Smooth muscle cell (in vitro differentiated cells): Measurements from ENCODE around the gene TDRD9. TPM values are rescaled to one million over a fixed set of nuclear protein-coding genes. Genes with fewer than 3 reads are reported as not detected.
A peak's percentile ranks its signal among the peaks of the same experiment; 100 is the strongest.

Experiments used
- DNase-seq: peaks from one replicate; lab custom pipeline; 2025; ENCODE audit not compliant: unreplicated experiment; lab: John Stamatoyannopoulos, UW
- H2AFZ ChIP-seq: fragments of 200-600 bp; sonication (generic); 2 replicates; pipeline ENCODE4 v1.6.0; 2016; ENCODE audit warnings: antibody characterized with exemption, low read depth, mild to moderate bottlenecking
- H3F3A ChIP-seq: fragments of 200-600 bp; sonication (generic); 2 replicates; pipeline ENCODE4 v1.6.0; 2017; ENCODE audit warnings: antibody characterized with exemption, low read depth
- H3K27ac ChIP-seq: fragments of 200-600 bp; sonication (generic); 2 replicates; pipeline ENCODE4 v1.5.1; 2016; ENCODE audit warnings: low read depth, mild to moderate bottlenecking
- H3K27me3 ChIP-seq: fragments of 200-600 bp; sonication (generic); 2 replicates; pipeline ENCODE4 v1.6.1; 2016; ENCODE audit warnings: low read depth, mild to moderate bottlenecking
- H3K36me3 ChIP-seq: fragments of 200-600 bp; sonication (generic); 2 replicates; pipeline ENCODE4 v1.5.1; 2016; ENCODE audit warnings: low read depth
- H3K4me1 ChIP-seq: fragments of 200-600 bp; sonication (generic); 2 replicates; pipeline ENCODE4 v1.5.1; 2016; ENCODE audit warnings: low read depth
- H3K4me2 ChIP-seq: fragments of 200-600 bp; sonication (generic); 2 replicates; pipeline ENCODE4 v1.6.0; 2016; ENCODE audit warnings: mild to moderate bottlenecking
- H3K4me3 ChIP-seq: fragments of 200-600 bp; sonication (generic); 2 replicates; pipeline ENCODE4 v1.5.1; 2016; ENCODE audit warnings: mild to moderate bottlenecking
- H3K79me2 ChIP-seq: fragments of 200-600 bp; sonication (generic); 2 replicates; pipeline ENCODE4 v1.6.0; 2016; ENCODE audit warnings: low read depth, mild to moderate bottlenecking
- H3K9ac ChIP-seq: fragments of 200-600 bp; sonication (generic); 2 replicates; pipeline ENCODE4 v1.6.0; 2016; ENCODE audit warnings: low read depth
- H3K9me3 ChIP-seq: fragments of 200-600 bp; sonication (generic); replicated peaks from 2 replicates; pipeline ENCODE4 v1.5.1; 2016; ENCODE audit warnings: low read depth
- H4K20me1 ChIP-seq: fragments of 200-600 bp; sonication (generic); 2 replicates; pipeline ENCODE4 v1.6.0; 2016; ENCODE audit warnings: low read depth
- WGBS: methylation state at CpG from one replicate; pipeline ENCODE4 v1.1.7; 2016; ENCODE audit warnings: low lambda C conversion rate; 5-methylcytosine and 5-hydroxymethylcytosine counted together
- polyA plus RNA-seq: library from polyadenylated mRNA; unstranded; fragments of >200 nt; fragmentation: Nextera tagmentation; extraction: Ambion mirVana; gene quantifications from 2 replicates; pipeline ENCODE4 v1.2.1, GENCODE V29; 2016
- total RNA-seq: library from RNA; depleted of rRNA; stranded (reverse); fragments of >200 nt; gene quantifications from 2 replicates; pipeline ENCODE4 v1.2.3, GENCODE V29; 2014
- TF ChIP-seq, protein P1 (sequence below): fragments of 200-600 bp; sonication (generic); IDR thresholded peaks from 2 replicates; pipeline ENCODE4 v1.5.1; 2017; ENCODE audit warnings: borderline replicate concordance, mild to moderate bottlenecking, antibody characterized with exemption; ENCODE audit not compliant: insufficient read depth, poor library complexity, severe bottlenecking

Gene TDRD9
- total and polyA plus RNA-seq, 2 experiments from 2014 or later, result 1.0 TPM; not detected in 1

DNA sequence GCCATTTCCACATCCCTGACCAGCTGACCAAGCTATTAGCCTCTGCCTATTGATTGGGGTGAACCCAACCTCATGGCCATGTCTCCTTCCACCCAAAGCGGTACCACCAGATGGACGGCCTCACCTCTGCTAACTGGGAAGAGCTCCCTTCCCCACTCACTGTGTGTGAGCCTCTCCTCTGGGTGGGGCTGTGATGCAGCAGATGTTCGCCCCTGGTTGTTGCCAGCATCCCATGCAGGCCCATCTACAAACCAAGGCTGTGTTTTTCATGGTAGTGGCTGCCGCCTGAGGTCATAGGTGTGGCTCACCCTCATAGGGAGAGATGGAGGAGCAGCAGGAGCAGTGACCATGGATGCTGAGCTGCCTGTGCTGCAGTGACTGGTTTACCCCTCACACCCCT is 61.7 kb downstream of the TDRD9 start:
- Histone ChIP-seq H3K4me3 (no peak overlapping the region), H3K27ac (no peak overlapping the region), H3K4me2 (no peak overlapping the region), H3K4me1 (no peaks in the 10 kb centered on the region), H2AFZ (no peak overlapping the region), H3K79me2 (no peaks in the 10 kb centered on the region), H3K9me3 (peaks cover 5% of the 10 kb centered on the region), H3K27me3 (no peaks in the 10 kb centered on the region), H3K9ac (no peak overlapping the region), H3K36me3 (no peaks in the 10 kb centered on the region), H3F3A (no peaks in the 10 kb centered on the region), H4K20me1 (no peaks in the 10 kb centered on the region)
- 93% methylated on average over 4 of the region's 4 CpGs for WGBS
- no peak for DNase-seq
- TF ChIP-seq, protein P1, sequence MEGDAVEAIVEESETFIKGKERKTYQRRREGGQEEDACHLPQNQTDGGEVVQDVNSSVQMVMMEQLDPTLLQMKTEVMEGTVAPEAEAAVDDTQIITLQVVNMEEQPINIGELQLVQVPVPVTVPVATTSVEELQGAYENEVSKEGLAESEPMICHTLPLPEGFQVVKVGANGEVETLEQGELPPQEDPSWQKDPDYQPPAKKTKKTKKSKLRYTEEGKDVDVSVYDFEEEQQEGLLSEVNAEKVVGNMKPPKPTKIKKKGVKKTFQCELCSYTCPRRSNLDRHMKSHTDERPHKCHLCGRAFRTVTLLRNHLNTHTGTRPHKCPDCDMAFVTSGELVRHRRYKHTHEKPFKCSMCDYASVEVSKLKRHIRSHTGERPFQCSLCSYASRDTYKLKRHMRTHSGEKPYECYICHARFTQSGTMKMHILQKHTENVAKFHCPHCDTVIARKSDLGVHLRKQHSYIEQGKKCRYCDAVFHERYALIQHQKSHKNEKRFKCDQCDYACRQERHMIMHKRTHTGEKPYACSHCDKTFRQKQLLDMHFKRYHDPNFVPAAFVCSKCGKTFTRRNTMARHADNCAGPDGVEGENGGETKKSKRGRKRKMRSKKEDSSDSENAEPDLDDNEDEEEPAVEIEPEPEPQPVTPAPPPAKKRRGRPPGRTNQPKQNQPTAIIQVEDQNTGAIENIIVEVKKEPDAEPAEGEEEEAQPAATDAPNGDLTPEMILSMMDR, result no peak

DNA sequence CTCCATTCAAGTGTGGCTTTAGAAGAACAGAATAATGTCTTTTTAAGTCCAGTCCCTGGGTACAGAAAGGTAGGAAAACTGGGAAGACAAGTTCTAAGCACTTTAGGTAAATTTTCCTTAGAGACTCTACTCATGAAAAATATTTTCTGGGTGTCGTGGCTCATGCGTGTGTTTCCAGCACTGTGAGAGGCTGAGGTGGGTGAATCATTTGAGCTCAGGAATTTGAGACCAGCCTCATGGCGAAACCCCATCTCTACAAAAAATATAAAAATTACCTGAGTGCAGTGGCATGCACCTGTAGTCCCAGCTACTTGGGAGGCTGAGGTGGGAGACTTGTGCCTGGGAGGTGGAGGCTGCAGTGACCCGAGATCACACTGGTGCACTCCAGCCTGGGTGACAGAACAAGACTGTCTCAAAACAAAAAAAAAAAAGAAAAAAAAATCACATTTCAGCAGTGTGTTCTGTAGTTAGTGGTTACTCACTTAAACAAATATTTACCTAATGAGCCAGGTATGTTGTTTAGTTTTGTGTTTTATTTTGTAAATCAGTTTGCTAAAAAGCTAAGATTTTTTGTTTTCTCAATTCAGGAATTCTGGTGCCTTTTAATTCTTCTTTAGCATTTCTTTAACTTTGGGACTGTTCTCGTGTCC is 66.4 kb downstream of the TDRD9 start:
- Histone ChIP-seq H3K36me3 (no peaks in the 10 kb centered on the region), H3K27me3 (no peaks in the 10 kb centered on the region), H3K4me1 (no peaks in the 10 kb centered on the region), H4K20me1 (no peaks in the 10 kb centered on the region), H3F3A (no peaks in the 10 kb centered on the region), H3K4me3 (no peak overlapping the region), H3K9me3 (no peaks in the 10 kb centered on the region), H2AFZ (no peak overlapping the region), H3K27ac (peak overlapping the region; percentile 90), H3K9ac (peak overlapping the region; percentile 81), H3K79me2 (no peaks in the 10 kb centered on the region), H3K4me2 (no peak overlapping the region)
- no peak for DNase-seq
- WGBS, result 65% methylated on average over 5 of the region's 5 CpGs
- TF ChIP-seq, protein P1, result no peak

DNA sequence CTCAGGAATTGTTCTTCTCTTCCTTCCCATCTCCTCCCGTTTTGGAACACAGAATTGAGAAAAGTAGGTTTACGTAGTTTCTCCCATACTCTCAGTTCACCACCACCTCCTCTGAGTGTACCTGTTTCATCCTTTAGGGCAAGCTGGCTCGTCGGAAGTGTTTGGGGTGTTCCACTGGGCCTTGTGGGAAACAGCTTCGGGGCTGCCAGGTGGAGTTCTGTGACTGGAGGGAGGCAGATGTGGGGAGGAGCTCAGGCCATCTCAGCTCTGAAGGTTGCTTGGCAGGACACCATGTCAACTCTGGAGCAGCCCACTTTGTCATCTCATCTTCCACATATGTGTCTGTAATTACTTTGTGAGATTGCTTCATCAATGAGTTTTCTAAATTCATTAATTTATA is 67.6 kb downstream of the TDRD9 start:
- Histone ChIP-seq H3K4me2 (no peak overlapping the region), H3K9me3 (no peaks in the 10 kb centered on the region), H3K4me3 (no peak overlapping the region), H3K79me2 (no peaks in the 10 kb centered on the region), H3K4me1 (no peaks in the 10 kb centered on the region), H3K27me3 (no peaks in the 10 kb centered on the region), H3K27ac (peak overlapping the region; percentile 90), H3K9ac (no peak overlapping the region), H4K20me1 (no peaks in the 10 kb centered on the region), H3F3A (no peaks in the 10 kb centered on the region), H2AFZ (no peak overlapping the region), H3K36me3 (no peaks in the 10 kb centered on the region)
- 85% methylated on average over 5 of the region's 5 CpGs for WGBS
- TF ChIP-seq, protein P1, result no peak
- DNase-seq, result no peak

DNA sequence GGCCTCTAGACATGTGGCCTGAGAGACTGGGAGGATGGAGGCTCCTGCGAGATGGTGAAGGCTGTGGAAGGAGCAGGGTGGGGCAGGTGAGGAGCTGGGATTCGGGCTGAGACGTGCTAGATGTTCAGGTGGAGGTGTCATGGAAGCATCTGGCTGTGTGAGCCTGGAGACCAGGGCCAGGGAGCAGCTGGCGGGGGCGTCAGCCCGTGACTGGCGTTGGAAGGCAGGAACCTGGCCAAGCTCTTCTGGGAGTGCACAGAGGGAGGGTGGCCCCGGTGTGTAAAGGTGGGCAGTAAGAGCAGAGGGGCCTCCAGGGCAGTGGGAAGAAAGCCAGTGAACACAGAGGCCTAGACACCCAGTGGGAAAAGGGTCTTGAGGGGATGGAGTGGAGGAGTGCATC is 69.1 kb downstream of the TDRD9 start:
- no peaks in the 10 kb centered on the region for H3K9me3 ChIP-seq
- no peaks in the 10 kb centered on the region for H3K36me3 ChIP-seq
- no peak overlapping the region for H2AFZ ChIP-seq
- H4K20me1 ChIP-seq, result no peaks in the 10 kb centered on the region
- H3K79me2 ChIP-seq, result no peaks in the 10 kb centered on the region
- TF ChIP-seq, protein P1, result no peak
- no peak overlapping the region for H3K27ac ChIP-seq
- no peaks in the 10 kb centered on the region for H3K4me1 ChIP-seq
- H3K4me3 ChIP-seq, result no peak overlapping the region
- no peak for DNase-seq
- no peaks in the 10 kb centered on the region for H3F3A ChIP-seq
- H3K27me3 ChIP-seq, result no peaks in the 10 kb centered on the region
- no peak overlapping the region for H3K9ac ChIP-seq
- H3K4me2 ChIP-seq, result no peak overlapping the region
- 81% methylated on average over 8 of the region's 8 CpGs for WGBS
